ENCODE measurements around the gene LILRB1. TPM values are rescaled to one million over a fixed set of nuclear protein-coding genes. Genes with fewer than 3 reads are reported as not detected.

Gene LILRB1
- total and polyA plus RNA-seq, 5 donors from 2014 or later: 0.10 to 0.14 TPM; not detected in 3

DNA sequence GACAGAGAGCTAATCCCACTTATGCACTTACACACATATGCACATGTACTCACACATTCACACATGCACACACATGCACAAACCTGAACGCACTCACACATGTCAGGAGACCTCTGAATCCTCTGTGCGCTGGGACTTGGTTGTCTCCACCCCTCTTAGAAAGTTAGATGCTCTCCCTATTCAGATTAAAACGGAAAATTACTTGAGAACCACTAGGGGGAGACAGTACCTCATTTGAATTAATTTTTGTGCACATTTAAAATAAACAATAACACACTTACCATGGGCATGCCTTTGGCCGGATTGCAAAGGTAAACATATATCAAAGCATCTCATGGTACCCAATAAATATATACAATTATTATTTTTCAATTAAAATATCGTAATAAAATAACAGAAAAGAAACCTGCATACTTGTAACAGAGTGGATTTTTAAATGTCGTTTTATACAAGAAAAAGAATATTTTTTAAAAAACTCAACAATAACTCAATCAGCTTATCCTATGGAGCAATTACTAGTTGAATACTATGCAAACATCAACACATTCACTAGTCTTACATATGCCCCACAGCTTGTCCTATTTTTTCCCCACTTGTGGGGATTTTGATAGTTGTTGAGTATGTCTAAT, 23.0 kb downstream of the LILRB1 start:
- no peaks in the 10 kb centered on the region for H3K4me1 Mint-ChIP-seq
- H3K27me3 Mint-ChIP-seq: peaks cover 4% of the 10 kb centered on the region
- no peaks in the 10 kb centered on the region for H3K4me1 ChIP-seq (ENCODE audit: control insufficient read depth, insufficient read depth, low read length, poor library complexity, severe bottlenecking)
- H3K4me3 ChIP-seq (ENCODE audit: low read depth, low read length): no peak overlapping the region
- no peak overlapping the region for H3K27ac Mint-ChIP-seq
- H3K4me3 Mint-ChIP-seq: no peak overlapping the region
- H3K9me3 ChIP-seq (ENCODE audit: control insufficient read depth in 2 of 2, low read length in 2 of 2): no peaks in the 10 kb centered on the region
- no peaks in the 10 kb centered on the region for H3K27me3 ChIP-seq (ENCODE audit: control insufficient read depth, insufficient read depth, low read length)
- ATAC-seq (ENCODE audit: low read depth in 2 of 2): no peak
- peak in 2 of 3 donors; percentile 2 to 35 for DNase-seq
- peaks cover 0 to 2% (median 0%) of the 10 kb centered on the region in 7 donors for H3K9me3 Mint-ChIP-seq
- H3K27ac ChIP-seq (ENCODE audit: insufficient read depth, low read length, poor library complexity, severe bottlenecking): no peak overlapping the region
- no peaks in the 10 kb centered on the region for H3K36me3 Mint-ChIP-seq
- H3K36me3 ChIP-seq (ENCODE audit: control insufficient read depth, insufficient read depth, low read length): no peaks in the 10 kb centered on the region

DNA sequence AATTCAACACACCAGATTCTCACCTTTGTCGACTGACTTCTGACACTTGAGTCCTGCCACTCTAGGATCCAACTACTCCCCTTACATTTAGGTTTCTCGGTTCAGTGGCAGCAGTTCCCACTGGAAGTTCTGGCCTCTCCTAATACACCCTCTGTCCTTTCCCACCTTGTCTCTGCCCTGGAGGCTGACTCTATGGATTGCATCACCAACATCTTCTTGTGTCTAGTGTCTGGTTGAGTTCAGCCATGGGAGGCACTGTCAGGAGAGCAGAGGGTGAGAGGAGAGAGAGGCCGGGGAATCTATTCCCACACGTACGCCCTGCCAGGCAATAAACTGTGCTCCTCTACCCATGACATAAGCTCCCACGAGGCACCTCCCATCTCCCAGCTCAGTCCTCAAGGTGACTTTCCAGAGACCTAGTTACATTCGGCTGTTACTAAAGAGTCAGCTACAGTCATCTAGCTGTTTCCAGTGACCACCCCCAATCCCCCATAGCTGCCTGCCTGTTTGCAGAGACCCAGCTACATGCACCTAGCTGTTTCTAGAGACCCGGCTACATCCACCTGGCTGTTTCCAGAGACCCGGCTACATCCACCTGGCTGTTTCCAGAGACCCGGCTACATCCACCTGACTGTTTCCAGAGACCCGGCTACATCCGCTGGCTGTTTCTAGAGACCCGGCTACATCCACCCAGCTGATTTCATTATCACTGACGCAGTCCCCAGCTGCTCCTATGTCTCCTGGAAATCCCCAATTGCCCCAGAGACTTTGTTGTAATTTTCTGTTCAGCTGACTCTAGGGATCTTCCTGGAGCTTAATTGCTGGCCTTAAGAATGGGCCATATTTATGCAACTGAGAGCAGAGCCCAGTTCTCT, 24.4 kb downstream of the LILRB1 start:
- H3K36me3 Mint-ChIP-seq: no peaks in the 10 kb centered on the region
- H3K27ac ChIP-seq (ENCODE audit: insufficient read depth, low read length, poor library complexity, severe bottlenecking): no peak overlapping the region
- ATAC-seq (ENCODE audit: low read depth in 2 of 2): no peak
- no peaks in the 10 kb centered on the region for H3K4me1 ChIP-seq (ENCODE audit: control insufficient read depth, insufficient read depth, low read length, poor library complexity, severe bottlenecking)
- H3K4me3 Mint-ChIP-seq: no peak overlapping the region
- H3K4me3 ChIP-seq (ENCODE audit: low read depth, low read length): no peak overlapping the region
- H3K9me3 Mint-ChIP-seq: peaks cover 0 to 1% (median 0%) of the 10 kb centered on the region in 7 donors
- H3K27ac Mint-ChIP-seq: no peak overlapping the region
- no peaks in the 10 kb centered on the region for H3K4me1 Mint-ChIP-seq
- no peaks in the 10 kb centered on the region for H3K36me3 ChIP-seq (ENCODE audit: control insufficient read depth, insufficient read depth, low read length)
- no peak for DNase-seq
- H3K27me3 Mint-ChIP-seq: peaks cover 4% of the 10 kb centered on the region
- H3K27me3 ChIP-seq (ENCODE audit: control insufficient read depth, insufficient read depth, low read length): no peaks in the 10 kb centered on the region
- no peaks in the 10 kb centered on the region for H3K9me3 ChIP-seq (ENCODE audit: control insufficient read depth in 2 of 2, low read length in 2 of 2)

DNA sequence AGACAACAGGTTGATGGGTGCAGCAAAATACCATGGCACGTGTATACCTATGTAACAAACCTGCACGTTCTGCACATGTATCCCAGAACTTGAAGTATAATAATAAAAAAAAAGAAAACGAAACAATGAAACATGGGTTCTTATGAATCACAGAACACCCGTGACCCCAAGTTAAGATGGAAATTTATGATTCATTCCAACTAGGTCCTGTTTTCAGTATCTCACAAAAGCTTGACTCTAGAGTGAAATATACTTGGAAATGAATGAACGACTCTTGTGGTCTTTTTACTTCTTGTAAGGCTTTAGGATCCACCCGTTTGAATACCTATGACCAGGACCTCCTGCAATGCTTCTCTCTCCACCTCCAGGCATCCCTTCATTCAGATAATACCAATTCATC, 29.0 kb downstream of the LILRB1 start:
- no peak overlapping the region for H3K27ac Mint-ChIP-seq
- DNase-seq (no peak), ATAC-seq (ENCODE audit: low read depth in 2 of 2) (no peak)
- H3K4me3 Mint-ChIP-seq: no peak overlapping the region
- Histone ChIP-seq H3K27me3 (ENCODE audit: control insufficient read depth, insufficient read depth, low read length) (no peaks in the 10 kb centered on the region), H3K9me3 (ENCODE audit: control insufficient read depth in 2 of 2, low read length in 2 of 2) (no peaks in the 10 kb centered on the region), H3K4me3 (ENCODE audit: low read depth, low read length) (no peak overlapping the region), H3K27ac (ENCODE audit: insufficient read depth, low read length, poor library complexity, severe bottlenecking) (no peak overlapping the region), H3K36me3 (ENCODE audit: control insufficient read depth, insufficient read depth, low read length) (no peaks in the 10 kb centered on the region), H3K4me1 (ENCODE audit: control insufficient read depth, insufficient read depth, low read length, poor library complexity, severe bottlenecking) (no peaks in the 10 kb centered on the region)
- no peaks in the 10 kb centered on the region for H3K36me3 Mint-ChIP-seq
- H3K27me3 Mint-ChIP-seq: no peaks in the 10 kb centered on the region
- peaks cover 0 to 1% (median 0%) of the 10 kb centered on the region in 7 donors for H3K9me3 Mint-ChIP-seq
- no peaks in the 10 kb centered on the region for H3K4me1 Mint-ChIP-seq

DNA sequence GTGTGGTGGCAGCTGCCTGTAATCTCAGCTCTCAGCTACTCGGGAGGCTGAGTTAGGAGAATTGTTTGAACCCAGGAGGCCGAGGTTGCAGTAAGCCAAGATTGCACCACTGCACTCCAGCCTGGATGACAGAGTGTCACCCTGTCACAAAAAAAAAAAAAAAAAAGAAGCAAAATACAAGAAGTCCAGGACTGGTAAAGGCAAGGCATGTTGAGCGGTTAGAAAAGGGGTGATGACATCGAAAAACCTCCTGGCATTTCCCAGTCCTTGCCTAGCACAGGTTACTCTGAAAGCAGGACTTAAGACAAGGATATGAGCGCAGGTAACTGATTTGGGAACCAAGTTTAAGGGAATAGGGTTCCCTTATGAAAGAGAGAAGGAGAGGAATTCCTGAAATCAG, 30.0 kb downstream of the LILRB1 start:
- Mint-ChIP-seq H3K9me3 (peaks cover 0 to 1% (median 0%) of the 10 kb centered on the region in 7 donors), H3K36me3 (no peaks in the 10 kb centered on the region), H3K4me1 (no peaks in the 10 kb centered on the region), H3K27ac (no peak overlapping the region), H3K27me3 (no peaks in the 10 kb centered on the region), H3K4me3 (no peak overlapping the region)
- H3K36me3 ChIP-seq (ENCODE audit: control insufficient read depth, insufficient read depth, low read length): no peaks in the 10 kb centered on the region
- no peaks in the 10 kb centered on the region for H3K9me3 ChIP-seq (ENCODE audit: control insufficient read depth in 2 of 2, low read length in 2 of 2)
- no peak overlapping the region for H3K27ac ChIP-seq (ENCODE audit: insufficient read depth, low read length, poor library complexity, severe bottlenecking)
- no peak overlapping the region for H3K4me3 ChIP-seq (ENCODE audit: low read depth, low read length)
- H3K4me1 ChIP-seq (ENCODE audit: control insufficient read depth, insufficient read depth, low read length, poor library complexity, severe bottlenecking): no peaks in the 10 kb centered on the region
- DNase-seq (no peak), ATAC-seq (ENCODE audit: low read depth in 2 of 2) (no peak)
- no peaks in the 10 kb centered on the region for H3K27me3 ChIP-seq (ENCODE audit: control insufficient read depth, insufficient read depth, low read length)

DNA sequence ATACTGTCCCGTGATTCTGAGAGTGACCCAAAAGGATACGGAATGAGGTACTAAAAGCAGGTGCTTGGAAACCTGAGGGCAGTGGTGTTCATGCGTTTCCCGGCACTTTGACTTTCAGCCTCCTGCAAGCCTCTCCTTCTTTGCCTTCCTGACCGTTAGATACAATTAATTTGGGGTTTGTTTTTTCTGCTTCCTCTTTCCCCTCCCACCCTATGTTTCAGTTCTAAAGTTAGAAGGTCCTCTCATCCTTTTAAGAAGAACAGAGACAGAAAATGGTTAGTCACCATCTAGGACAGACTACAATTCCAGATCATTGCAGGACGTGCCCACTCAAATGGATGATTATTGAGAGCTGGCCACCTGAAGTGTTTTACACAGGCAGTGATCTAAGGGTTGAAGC, 30.7 kb downstream of the LILRB1 start:
- H3K4me3 ChIP-seq (ENCODE audit: low read depth, low read length): no peak overlapping the region
- H3K9me3 Mint-ChIP-seq: peaks cover 0 to 1% (median 0%) of the 10 kb centered on the region in 7 donors
- H3K4me1 Mint-ChIP-seq: no peaks in the 10 kb centered on the region
- H3K36me3 Mint-ChIP-seq: no peaks in the 10 kb centered on the region
- H3K27ac Mint-ChIP-seq: no peak overlapping the region
- no peaks in the 10 kb centered on the region for H3K9me3 ChIP-seq (ENCODE audit: control insufficient read depth in 2 of 2, low read length in 2 of 2)
- ATAC-seq (ENCODE audit: low read depth in 2 of 2): no peak
- H3K4me3 Mint-ChIP-seq: no peak overlapping the region
- H3K27ac ChIP-seq (ENCODE audit: insufficient read depth, low read length, poor library complexity, severe bottlenecking): no peak overlapping the region
- no peaks in the 10 kb centered on the region for H3K27me3 Mint-ChIP-seq
- H3K36me3 ChIP-seq (ENCODE audit: control insufficient read depth, insufficient read depth, low read length): no peaks in the 10 kb centered on the region
- H3K4me1 ChIP-seq (ENCODE audit: control insufficient read depth, insufficient read depth, low read length, poor library complexity, severe bottlenecking): no peaks in the 10 kb centered on the region
- no peak for DNase-seq
- no peaks in the 10 kb centered on the region for H3K27me3 ChIP-seq (ENCODE audit: control insufficient read depth, insufficient read depth, low read length)

DNA sequence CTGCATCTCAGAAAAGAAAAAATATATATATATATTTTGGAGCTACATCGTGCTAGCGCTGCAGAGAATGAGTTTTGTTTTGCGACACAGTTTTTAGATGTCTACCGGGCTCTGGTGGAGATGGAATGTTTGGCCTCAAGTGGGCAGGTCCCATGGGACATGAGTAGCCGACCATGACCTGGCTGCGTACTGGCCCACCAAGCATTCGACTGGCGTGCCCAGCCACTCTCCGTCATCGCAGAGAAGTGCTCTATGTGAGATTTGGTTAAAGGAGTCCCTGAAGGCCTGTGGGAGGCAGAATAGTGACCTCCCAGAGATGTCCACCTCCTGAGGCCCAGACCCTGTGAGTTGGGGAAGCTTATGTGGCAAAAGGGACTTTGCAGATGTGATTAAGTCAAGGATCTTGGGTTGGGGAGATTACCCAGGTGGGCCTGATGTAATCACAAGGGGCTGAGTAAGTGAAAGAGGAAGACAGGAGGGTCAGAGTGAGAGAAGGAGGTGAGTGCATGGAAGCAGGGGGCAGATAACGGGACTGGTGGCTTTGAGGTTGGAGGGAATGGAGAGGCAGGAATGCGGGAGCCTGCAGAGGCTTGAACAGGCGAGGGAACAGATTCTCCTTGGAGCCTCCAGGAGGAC, 31.7 kb downstream of the LILRB1 start:
- H3K4me3 ChIP-seq (ENCODE audit: low read depth, low read length): no peak overlapping the region
- DNase-seq: no peak
- no peaks in the 10 kb centered on the region for H3K27me3 ChIP-seq (ENCODE audit: control insufficient read depth, insufficient read depth, low read length)
- ATAC-seq (ENCODE audit: low read depth in 2 of 2): no peak
- no peaks in the 10 kb centered on the region for H3K9me3 ChIP-seq (ENCODE audit: control insufficient read depth in 2 of 2, low read length in 2 of 2)
- H3K36me3 Mint-ChIP-seq: no peaks in the 10 kb centered on the region
- H3K27ac Mint-ChIP-seq: no peak overlapping the region
- no peak overlapping the region for H3K27ac ChIP-seq (ENCODE audit: insufficient read depth, low read length, poor library complexity, severe bottlenecking)
- no peaks in the 10 kb centered on the region for H3K36me3 ChIP-seq (ENCODE audit: control insufficient read depth, insufficient read depth, low read length)
- H3K27me3 Mint-ChIP-seq: no peaks in the 10 kb centered on the region
- H3K9me3 Mint-ChIP-seq: peaks cover 0 to 6% (median 0%) of the 10 kb centered on the region in 7 donors
- H3K4me1 Mint-ChIP-seq: no peaks in the 10 kb centered on the region
- no peaks in the 10 kb centered on the region for H3K4me1 ChIP-seq (ENCODE audit: control insufficient read depth, insufficient read depth, low read length, poor library complexity, severe bottlenecking)
- H3K4me3 Mint-ChIP-seq: no peak overlapping the region

DNA sequence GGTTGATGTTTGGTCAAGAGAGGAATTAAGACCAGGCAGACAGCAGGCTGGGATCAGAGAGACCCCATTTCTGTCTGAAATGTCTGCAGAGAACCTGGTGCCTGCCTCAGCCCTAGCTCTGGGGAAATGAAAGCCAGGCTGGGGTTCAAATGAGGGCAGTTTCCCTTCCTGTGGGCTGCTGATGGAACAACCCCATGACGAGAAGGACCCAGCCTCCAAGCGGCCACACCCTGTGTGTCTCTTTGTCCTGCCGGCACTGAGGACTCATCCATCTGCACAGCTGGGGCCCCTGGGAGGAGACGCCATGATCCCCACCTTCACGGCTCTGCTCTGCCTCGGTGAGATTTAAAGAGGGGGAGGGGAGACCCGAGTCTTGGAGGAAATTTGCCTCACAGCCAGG, 32.4 kb downstream of the LILRB1 start, which contains the start of gene LILRB4:
Gene LILRB4, plus strand, starts transcription at position 256 of the 400 bp plus-strand sequence. Its CDS starts 49 bp downstream, at position 305.
- H3K9me3 Mint-ChIP-seq: peaks cover 0 to 9% (median 0%) of the 10 kb centered on the region in 7 donors
- Histone ChIP-seq H3K4me3 (ENCODE audit: low read depth, low read length) (no peak within 1 kb of the TSS), H3K4me1 (ENCODE audit: control insufficient read depth, insufficient read depth, low read length, poor library complexity, severe bottlenecking) (no peaks in the 10 kb centered on the region), H3K27me3 (ENCODE audit: control insufficient read depth, insufficient read depth, low read length) (no peaks in the 10 kb centered on the region), H3K36me3 (ENCODE audit: control insufficient read depth, insufficient read depth, low read length) (no peaks in the 10 kb centered on the region), H3K27ac (ENCODE audit: insufficient read depth, low read length, poor library complexity, severe bottlenecking) (no peak within 1 kb of the TSS), H3K9me3 (ENCODE audit: control insufficient read depth in 2 of 2, low read length in 2 of 2) (no peaks in the 10 kb centered on the region)
- no peaks in the 10 kb centered on the region for H3K27me3 Mint-ChIP-seq
- no peaks in the 10 kb centered on the region for H3K4me1 Mint-ChIP-seq
- H3K27ac Mint-ChIP-seq: no peak within 1 kb of the TSS
- H3K4me3 Mint-ChIP-seq: no peak within 1 kb of the TSS
- DNase-seq (no peak), ATAC-seq (ENCODE audit: low read depth in 2 of 2) (peak in 1 of 2 donors; percentile 22)
- H3K36me3 Mint-ChIP-seq: no peaks in the 10 kb centered on the region
